ENCODE results near the gene C1orf52.

C1orf52 gene

DNA sequence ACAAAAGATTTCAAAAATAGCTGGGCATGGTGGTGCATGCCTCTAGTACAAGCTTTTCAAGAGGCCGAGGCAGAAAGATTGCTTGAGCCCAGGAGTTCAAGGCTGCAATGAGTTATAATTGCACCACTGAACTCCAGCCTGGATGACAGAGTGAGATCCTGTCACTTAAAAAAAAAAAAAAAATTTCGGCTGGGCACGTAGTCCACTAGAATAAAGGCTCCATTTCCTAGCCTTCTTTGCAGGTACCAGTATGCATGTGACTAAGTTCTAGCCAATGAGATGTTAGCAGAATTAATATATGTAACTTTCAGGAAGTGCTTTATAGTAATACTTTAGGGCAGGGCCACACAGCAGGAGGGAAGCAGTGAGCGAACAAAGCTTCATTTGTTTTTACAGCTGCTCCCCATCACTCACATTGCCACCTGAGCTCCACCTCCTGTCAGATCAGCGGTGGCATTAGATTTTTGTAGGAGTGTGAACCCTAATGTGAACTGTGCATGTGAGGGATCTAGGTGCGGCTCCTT lies 29.8 kb downstream of the C1orf52 start:
- H3K27me3 ChIP-seq, result no peaks in the 10 kb centered on the region
- no peaks in the 10 kb centered on the region for H3K36me3 ChIP-seq
- H3K9me3 ChIP-seq, result no peaks in the 10 kb centered on the region
- no peak overlapping the region for H3K27ac ChIP-seq
- intact Hi-C loops (cut with DNase I; ENCODE audit: low total_unique reads), result no loop called here
- TF ChIP-seq, protein P1, sequence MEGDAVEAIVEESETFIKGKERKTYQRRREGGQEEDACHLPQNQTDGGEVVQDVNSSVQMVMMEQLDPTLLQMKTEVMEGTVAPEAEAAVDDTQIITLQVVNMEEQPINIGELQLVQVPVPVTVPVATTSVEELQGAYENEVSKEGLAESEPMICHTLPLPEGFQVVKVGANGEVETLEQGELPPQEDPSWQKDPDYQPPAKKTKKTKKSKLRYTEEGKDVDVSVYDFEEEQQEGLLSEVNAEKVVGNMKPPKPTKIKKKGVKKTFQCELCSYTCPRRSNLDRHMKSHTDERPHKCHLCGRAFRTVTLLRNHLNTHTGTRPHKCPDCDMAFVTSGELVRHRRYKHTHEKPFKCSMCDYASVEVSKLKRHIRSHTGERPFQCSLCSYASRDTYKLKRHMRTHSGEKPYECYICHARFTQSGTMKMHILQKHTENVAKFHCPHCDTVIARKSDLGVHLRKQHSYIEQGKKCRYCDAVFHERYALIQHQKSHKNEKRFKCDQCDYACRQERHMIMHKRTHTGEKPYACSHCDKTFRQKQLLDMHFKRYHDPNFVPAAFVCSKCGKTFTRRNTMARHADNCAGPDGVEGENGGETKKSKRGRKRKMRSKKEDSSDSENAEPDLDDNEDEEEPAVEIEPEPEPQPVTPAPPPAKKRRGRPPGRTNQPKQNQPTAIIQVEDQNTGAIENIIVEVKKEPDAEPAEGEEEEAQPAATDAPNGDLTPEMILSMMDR (IDR thresholded peaks at IDR 0.05), result no peak
- H3K4me1 ChIP-seq, result peaks cover 0 to 15% (median 9%) of the 10 kb centered on the region in 4 donors
- H3K4me3 ChIP-seq, result no peak overlapping the region
- no peak for DNase-seq

DNA sequence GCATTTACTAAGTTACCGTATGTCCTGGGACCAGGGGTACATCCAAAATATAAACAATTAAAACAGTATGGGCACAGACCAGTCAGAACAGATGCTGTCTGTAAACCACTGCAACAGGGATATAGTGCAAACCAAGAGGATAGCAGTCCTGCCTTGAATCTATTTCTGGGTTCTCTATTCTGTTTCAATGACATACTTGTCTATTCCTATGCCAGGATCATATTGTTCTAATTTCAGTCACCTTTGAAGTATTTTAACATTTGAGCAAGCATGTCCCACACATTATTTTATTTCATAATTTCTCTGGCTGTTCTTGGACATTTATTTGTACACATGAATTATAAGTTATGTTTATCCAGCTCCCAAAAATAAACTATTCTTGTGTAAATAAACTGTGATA lies 30.5 kb downstream of the C1orf52 start:
- Histone ChIP-seq H3K4me3 (no peak overlapping the region), H3K27ac (no peak overlapping the region), H3K4me1 (peaks cover 0 to 16% (median 9%) of the 10 kb centered on the region in 4 donors), H3K9me3 (no peaks in the 10 kb centered on the region), H3K27me3 (no peaks in the 10 kb centered on the region), H3K36me3 (no peaks in the 10 kb centered on the region)
- intact Hi-C loops (cut with DNase I; ENCODE audit: low total_unique reads), result no loop called here
- no peak for DNase-seq
- TF ChIP-seq, protein P1 (IDR thresholded peaks at IDR 0.05), result no peak

DNA sequence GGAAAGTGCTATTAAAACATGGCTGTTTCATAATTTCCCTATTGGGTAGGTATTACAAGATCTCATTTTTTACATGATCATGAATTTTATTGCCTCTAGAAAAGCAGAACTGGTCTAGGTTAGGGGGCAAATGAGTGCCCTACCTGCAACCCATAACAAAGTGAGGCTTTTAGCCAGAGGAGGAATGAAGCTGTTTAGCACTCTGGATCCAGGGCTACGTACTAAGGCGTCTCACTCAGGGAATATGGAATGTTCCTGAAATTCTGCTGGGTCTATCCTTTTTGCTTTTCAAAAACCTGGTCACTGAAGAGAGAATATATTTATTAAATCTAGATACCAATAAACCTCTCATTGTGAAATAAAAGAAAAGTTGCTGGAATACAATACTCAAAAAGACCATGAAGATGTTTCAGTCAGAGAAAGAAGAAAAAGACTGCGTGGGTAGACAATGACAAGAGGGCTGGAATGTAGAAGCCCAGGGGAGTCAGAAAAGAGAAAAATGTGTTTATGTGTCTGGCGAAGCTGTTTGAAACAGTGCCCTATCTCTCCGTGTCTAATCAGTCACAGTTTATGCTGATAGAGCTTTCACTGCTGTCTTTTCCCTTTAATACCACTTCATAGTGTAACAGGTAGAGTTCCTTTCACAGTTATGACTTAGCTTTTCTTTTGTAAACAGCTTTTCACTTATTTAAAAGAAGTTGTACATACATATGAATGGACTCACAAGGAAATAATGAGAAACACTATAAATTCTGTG lies 33.7 kb downstream of the C1orf52 start:
- Histone ChIP-seq H3K4me3 (no peak overlapping the region), H3K4me1 (peaks cover 0 to 27% (median 13%) of the 10 kb centered on the region in 4 donors), H3K9me3 (no peaks in the 10 kb centered on the region), H3K36me3 (no peaks in the 10 kb centered on the region), H3K27ac (no peak overlapping the region), H3K27me3 (no peaks in the 10 kb centered on the region)
- TF ChIP-seq, protein P1 (IDR thresholded peaks at IDR 0.05), result no peak
- intact Hi-C loops (cut with DNase I; ENCODE audit: low total_unique reads), result no loop called here
- DNase-seq, result no peak

DNA sequence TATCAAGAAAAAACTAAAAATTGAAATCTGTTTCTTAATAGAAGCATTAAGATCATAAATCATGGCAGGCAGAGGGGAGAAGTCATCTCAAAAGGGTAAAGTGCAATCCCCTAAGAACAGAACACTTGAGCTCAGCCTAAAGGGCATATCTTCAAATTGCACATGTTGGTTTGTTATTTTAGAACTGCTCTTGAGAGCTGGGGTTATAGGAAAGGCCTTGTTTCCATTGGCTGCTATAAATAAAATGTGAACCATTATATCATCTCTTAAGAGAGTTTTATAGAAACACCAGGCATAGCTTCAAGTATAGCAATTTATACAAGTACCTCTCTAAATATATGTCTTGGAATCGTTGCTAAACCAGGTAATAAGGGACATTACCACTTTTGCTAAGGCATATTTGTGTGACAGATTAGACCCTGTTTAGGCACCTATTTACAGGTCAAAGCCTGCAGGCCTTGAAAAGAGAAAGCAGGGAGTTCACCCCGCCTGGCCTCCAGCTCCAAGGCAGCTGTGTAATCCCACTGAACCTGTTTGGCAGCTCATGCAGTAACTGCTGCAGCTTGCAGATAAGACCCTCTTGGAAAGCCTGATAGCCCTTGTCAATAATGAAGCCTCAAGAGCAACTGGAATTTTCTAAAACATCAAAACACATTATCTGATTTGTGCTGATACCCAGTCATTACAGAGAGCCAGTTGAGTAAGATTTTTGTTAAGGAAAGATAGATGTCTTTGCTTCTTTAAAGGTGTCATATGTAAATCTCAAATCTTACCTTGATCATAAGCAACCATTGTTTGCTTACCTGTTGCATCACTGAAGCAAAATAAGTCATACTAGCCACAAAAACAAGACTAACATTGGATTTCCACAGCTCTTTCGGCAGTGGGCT lies 34.5 kb downstream of the C1orf52 start:
- Histone ChIP-seq H3K27me3 (no peaks in the 10 kb centered on the region), H3K27ac (no peak overlapping the region), H3K9me3 (no peaks in the 10 kb centered on the region), H3K4me3 (no peak overlapping the region), H3K4me1 (peaks cover 0 to 33% (median 13%) of the 10 kb centered on the region in 4 donors), H3K36me3 (no peaks in the 10 kb centered on the region)
- TF ChIP-seq, protein P1 (IDR thresholded peaks at IDR 0.05), result no peak
- DNase-seq, result no peak
- intact Hi-C loops (cut with DNase I; ENCODE audit: low total_unique reads), result no loop called here

DNA sequence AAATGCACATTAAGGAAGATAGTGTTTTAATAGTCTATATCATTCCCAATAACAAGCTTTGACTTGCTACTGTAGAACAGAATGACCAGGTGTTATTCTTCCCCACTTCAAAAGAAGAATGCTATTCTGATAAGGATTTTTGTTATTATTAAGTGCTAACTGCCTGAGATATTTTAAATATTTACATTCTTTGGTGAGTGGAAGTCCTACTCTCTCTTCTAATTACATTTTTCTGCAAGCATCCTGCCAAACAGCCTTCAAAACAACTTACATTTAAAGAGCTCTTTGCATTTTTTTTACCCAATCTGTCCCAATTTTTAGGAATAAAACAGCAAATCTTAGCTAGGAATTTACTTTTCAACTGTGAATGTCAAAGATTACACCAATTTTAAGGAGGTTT lies 35.2 kb downstream of the C1orf52 start:
- Histone ChIP-seq H3K4me1 (peaks cover 0 to 33% (median 13%) of the 10 kb centered on the region in 4 donors), H3K36me3 (no peaks in the 10 kb centered on the region), H3K9me3 (no peaks in the 10 kb centered on the region), H3K27me3 (no peaks in the 10 kb centered on the region), H3K4me3 (no peak overlapping the region), H3K27ac (no peak overlapping the region)
- TF ChIP-seq, protein P1 (IDR thresholded peaks at IDR 0.05), result no peak
- intact Hi-C loops (cut with DNase I; ENCODE audit: low total_unique reads), result no loop called here
- no peak for DNase-seq

Data from tibial artery (tissue), 4 donors.